Ascending aorta (tissue), 2 donors: ENCODE results near the gene COL6A6. TPM values are rescaled to one million over a fixed set of nuclear protein-coding genes. Genes with fewer than 3 reads are reported as not detected.
"Not testable (repeated sequence)": the region's sequence is repeated elsewhere in the genome, so short reads cannot be mapped to it uniquely, and the experiment has no call there.

Source experiments
- DNase-seq, 2 donors: peaks; one replicate each; pipeline ENCODE4 v3.0.0-alpha.2; 2019; ENCODE audit warnings: low spot score in 2 of 2
- H3K27ac ChIP-seq, 2 donors: fragments of 200-600 bp; sonication (generic); one replicate each; pipeline ENCODE4 v1.5.1; 2016 to 2017; ENCODE audit warnings: mild to moderate bottlenecking in 1 of 2
- H3K27me3 ChIP-seq: fragments of 200-600 bp; sonication (generic); one replicate; pipeline ENCODE4 v1.5.1; 2017
- H3K36me3 ChIP-seq, 2 donors: fragments of 200-600 bp; sonication (generic); one replicate each; pipeline ENCODE4 v1.5.1; 2016
- H3K4me1 ChIP-seq, 2 donors: fragments of 200-600 bp; sonication (generic); one replicate each; pipeline ENCODE4 v1.5.1; 2016 to 2017; ENCODE audit warnings: mild to moderate bottlenecking in 1 of 2
- H3K4me3 ChIP-seq, 2 donors: fragments of 200-600 bp; sonication (generic); one replicate each; pipeline ENCODE4 v1.5.1; 2016 to 2017; ENCODE audit warnings: mild to moderate bottlenecking in 1 of 2
- H3K9me3 ChIP-seq, 2 donors: fragments of 200-600 bp; sonication (generic); one replicate each; pipeline ENCODE4 v1.5.1; 2016
- intact Hi-C: fragments of 100-400 bp; cut with DNase I; formaldehyde crosslinking; loops from one replicate; pipeline ENCODE4 v1.15.1; 2023
- total RNA-seq: library from RNA; depleted of rRNA; stranded (reverse); fragments of >200 nt; gene quantifications from one replicate; pipeline ENCODE4 v1.1.0, GENCODE V29; 2016
- TF ChIP-seq, protein P1 (sequence below), 3 experiments: fragments of 200-600 bp in 2 of 3; fragments of 450-650 bp in 1 of 3; sonication (generic) in 2 of 3; IDR thresholded peaks; one replicate each; pipeline ENCODE4 v1.5.1; 2016 to 2019; ENCODE audit warnings: antibody characterized with exemption in 3 of 3, mild to moderate bottlenecking in 1 of 3, moderate library complexity in 1 of 3

COL6A6 gene
- total RNA-seq, 1 donor from 2014 or later = not detected

DNA sequence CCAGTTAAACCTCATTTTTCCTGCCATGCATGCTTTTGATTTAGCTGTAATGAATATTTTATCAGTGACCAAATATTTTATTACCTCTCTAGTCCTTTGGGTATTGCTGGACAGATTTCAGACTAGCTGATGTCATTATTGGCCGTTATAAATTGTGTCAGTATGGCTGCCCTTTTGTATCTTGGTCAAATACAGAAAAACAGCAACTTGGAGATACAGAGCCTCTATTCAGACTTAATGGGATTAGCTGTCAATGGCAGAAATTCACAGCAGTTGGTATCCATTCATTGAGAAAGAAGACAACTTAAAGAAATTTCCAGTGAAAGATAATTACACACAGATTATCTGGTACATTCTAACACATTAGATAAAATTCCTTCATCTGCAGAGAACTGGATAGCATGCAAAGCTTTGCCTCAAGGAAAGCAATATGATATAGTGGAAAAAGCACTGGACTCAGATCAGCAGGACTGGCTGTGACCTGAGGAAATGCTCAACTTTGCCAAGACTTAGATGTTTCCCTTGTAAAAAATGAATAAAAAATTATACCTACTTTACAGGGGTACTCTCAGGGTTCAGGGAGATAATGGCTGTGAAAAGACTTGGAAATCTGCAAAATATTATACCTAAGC is 20.8 kb downstream of the COL6A6 start:
- no peaks in the 10 kb centered on the region for H3K27me3 ChIP-seq
- no peaks in the 10 kb centered on the region for H3K9me3 ChIP-seq

DNA sequence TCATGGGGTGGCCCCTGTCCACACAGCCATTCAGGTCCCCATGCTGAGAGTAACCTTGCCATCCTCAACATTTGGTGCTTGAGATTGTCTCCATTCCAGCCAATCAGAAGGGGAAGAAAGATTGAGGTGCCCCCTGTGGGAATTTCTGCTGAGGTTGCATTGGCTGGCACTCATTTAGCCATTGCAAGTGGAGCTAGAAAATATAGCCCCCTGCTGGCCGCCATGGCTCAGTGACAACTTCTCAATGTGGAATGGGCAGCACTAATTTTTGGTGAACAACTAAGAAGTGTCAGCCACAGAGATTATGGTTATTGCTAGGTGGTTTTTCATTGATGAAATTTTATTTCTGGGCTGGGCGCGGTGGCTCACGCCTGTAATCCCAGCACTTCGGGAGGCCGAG is 22.0 kb downstream of the COL6A6 start:
- Histone ChIP-seq H3K27ac (no peak overlapping the region), H3K27me3 (no peaks in the 10 kb centered on the region), H3K4me1 (no peaks in the 10 kb centered on the region), H3K36me3 (no peaks in the 10 kb centered on the region), H3K9me3 (no peaks in the 10 kb centered on the region), H3K4me3 (no peak overlapping the region)
- intact Hi-C loops = no loop called here
- TF ChIP-seq, protein P1, sequence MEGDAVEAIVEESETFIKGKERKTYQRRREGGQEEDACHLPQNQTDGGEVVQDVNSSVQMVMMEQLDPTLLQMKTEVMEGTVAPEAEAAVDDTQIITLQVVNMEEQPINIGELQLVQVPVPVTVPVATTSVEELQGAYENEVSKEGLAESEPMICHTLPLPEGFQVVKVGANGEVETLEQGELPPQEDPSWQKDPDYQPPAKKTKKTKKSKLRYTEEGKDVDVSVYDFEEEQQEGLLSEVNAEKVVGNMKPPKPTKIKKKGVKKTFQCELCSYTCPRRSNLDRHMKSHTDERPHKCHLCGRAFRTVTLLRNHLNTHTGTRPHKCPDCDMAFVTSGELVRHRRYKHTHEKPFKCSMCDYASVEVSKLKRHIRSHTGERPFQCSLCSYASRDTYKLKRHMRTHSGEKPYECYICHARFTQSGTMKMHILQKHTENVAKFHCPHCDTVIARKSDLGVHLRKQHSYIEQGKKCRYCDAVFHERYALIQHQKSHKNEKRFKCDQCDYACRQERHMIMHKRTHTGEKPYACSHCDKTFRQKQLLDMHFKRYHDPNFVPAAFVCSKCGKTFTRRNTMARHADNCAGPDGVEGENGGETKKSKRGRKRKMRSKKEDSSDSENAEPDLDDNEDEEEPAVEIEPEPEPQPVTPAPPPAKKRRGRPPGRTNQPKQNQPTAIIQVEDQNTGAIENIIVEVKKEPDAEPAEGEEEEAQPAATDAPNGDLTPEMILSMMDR (IDR thresholded peaks at IDR 0.05) = peak in 1 of 3 experiments; percentile 28
- DNase-seq = no peak

More for the DNA sequence above, 20.8 kb downstream of the COL6A6 start:
- Histone ChIP-seq H3K36me3 (no peaks in the 10 kb centered on the region), H3K27ac (no peak overlapping the region), H3K4me1 (no peaks in the 10 kb centered on the region), H3K4me3 (no peak overlapping the region)
- no peak for DNase-seq
- TF ChIP-seq, protein P1 (IDR thresholded peaks at IDR 0.05) = no peak
- intact Hi-C loops = no loop called here

DNA sequence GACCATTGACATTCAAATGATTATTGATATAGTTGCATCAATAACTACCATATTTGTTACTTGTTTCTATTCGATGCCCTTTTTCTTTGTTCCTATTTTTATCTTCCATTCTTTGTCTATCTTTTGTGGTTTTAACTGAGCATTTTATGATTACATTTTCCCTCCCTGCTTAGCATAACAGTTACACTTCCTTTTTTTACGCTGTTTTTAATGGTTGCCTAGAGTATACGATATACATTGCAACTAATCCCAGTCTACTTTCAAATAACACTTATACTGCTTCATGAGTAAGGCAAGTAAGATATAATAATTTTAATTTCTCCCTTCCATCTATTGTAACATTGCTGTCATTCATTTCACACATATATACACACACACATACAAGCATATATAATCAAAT is 26.3 kb downstream of the COL6A6 start:
- intact Hi-C loops = no loop called here
- Histone ChIP-seq H3K9me3 (no peaks in the 10 kb centered on the region), H3K36me3 (no peaks in the 10 kb centered on the region), H3K27ac (no peak overlapping the region), H3K4me3 (no peak overlapping the region), H3K27me3 (no peaks in the 10 kb centered on the region), H3K4me1 (no peaks in the 10 kb centered on the region)
- no peak for DNase-seq
- TF ChIP-seq, protein P1 (IDR thresholded peaks at IDR 0.05) = no peak

DNA sequence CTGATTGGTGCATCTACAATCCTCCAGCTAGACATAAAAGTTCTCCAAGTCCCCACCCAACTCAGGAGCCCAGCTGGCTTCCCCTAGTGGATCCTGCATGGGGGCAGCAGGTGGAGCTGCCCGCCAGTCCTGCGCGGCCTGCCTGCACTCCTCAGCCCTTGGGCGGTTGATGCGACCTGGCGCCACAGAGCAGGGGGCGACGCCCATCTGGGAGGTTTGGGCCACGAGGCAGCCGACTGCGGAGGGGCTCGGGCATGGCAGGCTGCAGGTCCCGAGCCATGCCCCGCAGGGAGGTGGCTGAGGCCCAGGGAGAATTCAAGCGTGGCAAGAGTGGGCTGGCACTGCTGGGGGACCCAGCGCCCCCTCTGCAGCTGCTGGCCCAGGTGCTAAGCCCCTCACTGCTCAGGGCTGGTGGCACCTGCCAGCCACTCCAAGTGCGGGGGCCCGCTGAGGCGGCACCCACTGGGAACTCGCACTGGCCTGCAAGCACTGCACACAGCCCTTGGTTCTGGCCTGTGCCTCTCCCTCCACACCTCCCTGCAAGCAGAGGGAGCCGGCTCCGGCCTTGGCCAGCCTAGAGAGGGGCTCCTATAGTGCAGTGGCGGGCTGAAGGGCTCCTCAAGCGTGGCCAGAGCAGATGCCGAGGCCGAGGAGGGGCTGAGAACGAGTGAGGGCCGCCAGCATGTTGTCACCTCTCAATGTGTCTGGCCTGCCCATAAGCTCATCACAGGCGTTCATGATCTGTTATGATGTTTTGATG is 30.1 kb downstream of the COL6A6 start:
- intact Hi-C loops = no loop called here
- no peaks in the 10 kb centered on the region for H3K4me1 ChIP-seq

DNA sequence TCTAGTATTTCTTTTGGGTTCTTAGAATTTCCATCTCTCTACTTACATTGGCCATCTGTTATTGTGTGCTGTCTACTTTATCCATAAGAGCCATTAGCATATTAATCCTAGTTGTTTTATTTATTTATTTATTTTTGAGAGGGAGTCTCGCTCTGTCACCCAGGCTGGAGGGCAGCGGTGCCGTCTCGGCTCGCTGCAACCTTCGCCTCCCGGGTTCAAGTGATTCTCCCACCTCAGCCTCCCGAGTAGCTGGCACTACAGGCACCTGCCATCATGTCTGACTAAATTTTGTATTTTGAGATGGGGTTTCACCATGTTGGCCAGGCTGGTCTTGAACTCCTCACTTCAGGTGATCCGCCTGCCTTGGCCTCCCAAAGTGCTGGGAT is 30.7 kb downstream of the COL6A6 start:
- H3K36me3 ChIP-seq, H3K4me1 ChIP-seq, H3K27me3 ChIP-seq, DNase-seq, intact Hi-C loops, H3K9me3 ChIP-seq, H3K4me3 ChIP-seq, H3K27ac ChIP-seq: not testable (repeated sequence)

More for the DNA sequence above, 30.1 kb downstream of the COL6A6 start:
- Histone ChIP-seq H3K27ac (no peak overlapping the region), H3K9me3 (no peaks in the 10 kb centered on the region), H3K36me3 (no peaks in the 10 kb centered on the region), H3K4me3 (no peak overlapping the region), H3K27me3 (no peaks in the 10 kb centered on the region)
- TF ChIP-seq, protein P1 (IDR thresholded peaks at IDR 0.05) = no peak
- DNase-seq = no peak

DNA sequence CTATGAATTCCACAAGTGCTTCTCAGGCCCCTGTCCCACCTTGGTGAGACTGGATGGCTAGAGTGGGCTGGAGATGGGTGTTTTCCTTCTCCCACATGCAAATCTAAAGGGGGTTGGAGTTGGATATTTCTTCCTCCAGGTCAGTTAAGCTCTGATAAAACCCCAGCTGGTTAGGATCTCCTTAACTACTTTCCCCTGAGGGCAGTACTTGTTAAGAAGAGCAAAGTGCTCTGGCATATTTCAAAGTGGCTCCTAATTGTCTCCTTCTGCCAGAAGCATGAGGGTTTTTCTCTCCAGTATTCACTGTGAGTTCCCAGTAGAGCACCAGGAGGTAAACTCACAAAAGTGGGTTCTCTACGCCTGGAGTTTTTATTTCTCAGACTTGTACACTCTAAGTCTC is 31.4 kb downstream of the COL6A6 start:
- no peaks in the 10 kb centered on the region for H3K36me3 ChIP-seq
- H3K9me3 ChIP-seq = no peaks in the 10 kb centered on the region
- no peak overlapping the region for H3K4me3 ChIP-seq
- no peak overlapping the region for H3K27ac ChIP-seq
- no peak for DNase-seq
- no peaks in the 10 kb centered on the region for H3K4me1 ChIP-seq
- H3K27me3 ChIP-seq = no peaks in the 10 kb centered on the region
- TF ChIP-seq, protein P1 (IDR thresholded peaks at IDR 0.05) = no peak
- intact Hi-C loops = no loop called here
